ENCODE results near the gene INPP1. TPM values are rescaled to one million over a fixed set of nuclear protein-coding genes. Genes with fewer than 3 reads are reported as not detected.
A peak's percentile ranks its signal among the peaks of the same experiment; 100 is the strongest.
"Not testable (repeated sequence)": the region's sequence is repeated elsewhere in the genome, so short reads cannot be mapped to it uniquely, and the experiment has no call there.

Gene INPP1
- total and polyA plus RNA-seq, 9 donors, result 7.2 to 24.1 (median 19.1) TPM

DNA sequence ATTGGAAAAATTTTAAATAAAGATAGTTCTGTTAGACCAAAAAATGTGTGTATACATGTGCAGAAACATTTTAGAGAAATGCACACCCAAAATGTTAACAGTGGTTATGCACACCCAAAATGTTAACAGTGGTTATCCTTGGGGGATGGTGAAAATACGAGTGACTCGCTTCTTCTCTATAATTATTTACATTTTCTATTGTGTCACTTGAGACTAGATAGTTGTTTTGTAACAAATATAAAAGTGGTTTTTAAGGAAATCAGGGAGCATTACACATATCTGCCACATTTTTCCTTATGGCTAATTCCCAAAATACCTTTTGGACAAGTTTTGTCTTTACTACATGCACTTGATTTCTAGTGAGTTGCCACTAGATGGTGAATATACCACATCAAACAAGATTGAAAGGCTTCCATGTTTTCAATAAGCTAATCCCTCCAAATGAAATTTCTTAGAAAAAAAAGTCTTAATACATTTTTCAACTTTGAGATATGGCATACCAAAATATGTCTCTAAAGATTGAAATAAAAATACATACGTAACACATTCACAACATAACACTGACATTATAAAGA, 14.7 kb upstream of the INPP1 start:
- Histone ChIP-seq H3K4me1 (ENCODE audit: control insufficient read depth, insufficient read depth, low read length) (no peaks in the 10 kb centered on the region), H3K9me3 (replicated peaks; ENCODE audit: control insufficient read depth, low read depth, low read length) (no peaks in the 10 kb centered on the region), H3K4me3 (ENCODE audit: low read length) (no peak overlapping the region), H3K36me3 (ENCODE audit: control insufficient read depth, insufficient read depth, low read length) (no peaks in the 10 kb centered on the region), H3K27ac (ENCODE audit: low read length) (no peak overlapping the region), H3K27me3 (ENCODE audit: control insufficient read depth, insufficient read depth, low read length) (peaks cover 3% of the 10 kb centered on the region)
- DNase-seq, result peak; percentile 33
- no CpG with 5 or more reads among the region's 3 CpGs for WGBS (ENCODE audit: insufficient coverage)

GRCh38 chr2:190333395-190333794, 10.0 kb upstream of the INPP1 start:
- H3K36me3 ChIP-seq (ENCODE audit: control insufficient read depth, insufficient read depth, low read length), result no peaks in the 10 kb centered on the region
- no peaks in the 10 kb centered on the region for H3K27me3 ChIP-seq (ENCODE audit: control insufficient read depth, insufficient read depth, low read length)
- no peaks in the 10 kb centered on the region for H3K4me1 ChIP-seq (ENCODE audit: control insufficient read depth, insufficient read depth, low read length)
- H3K27ac ChIP-seq (ENCODE audit: low read length), result no peak overlapping the region
- no peak overlapping the region for H3K4me3 ChIP-seq (ENCODE audit: low read length)
- no peak for DNase-seq
- H3K9me3 ChIP-seq (replicated peaks; ENCODE audit: control insufficient read depth, low read depth, low read length), result no peaks in the 10 kb centered on the region
- WGBS (ENCODE audit: insufficient coverage), result no CpG with 5 or more reads among the region's 8 CpGs

DNA sequence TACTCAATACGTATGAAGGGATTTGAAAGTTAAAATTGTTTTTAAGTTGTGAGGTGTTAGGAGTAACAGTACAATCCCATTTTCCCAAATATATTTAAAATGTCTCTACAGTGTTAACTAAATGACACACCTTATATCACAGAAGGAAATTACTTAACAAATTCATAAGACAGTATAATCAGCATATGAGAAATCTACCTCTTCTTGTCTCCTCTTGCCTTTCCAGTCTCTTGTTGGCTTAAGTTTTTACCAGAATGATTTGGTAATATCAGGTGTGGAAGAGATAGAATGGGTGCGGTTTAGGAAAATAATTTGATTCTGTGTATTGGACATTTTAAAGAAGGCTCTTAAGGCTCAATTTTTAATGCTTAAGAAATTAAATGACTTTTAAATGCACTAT, 9.5 kb upstream of the INPP1 start:
- no peak for DNase-seq
- H3K27ac ChIP-seq (ENCODE audit: low read length), result peak overlapping the region; percentile 15
- no peaks in the 10 kb centered on the region for H3K27me3 ChIP-seq (ENCODE audit: control insufficient read depth, insufficient read depth, low read length)
- WGBS (ENCODE audit: insufficient coverage), result no CpG with 5 or more reads among the region's 2 CpGs
- no peaks in the 10 kb centered on the region for H3K9me3 ChIP-seq (replicated peaks; ENCODE audit: control insufficient read depth, low read depth, low read length)
- H3K36me3 ChIP-seq (ENCODE audit: control insufficient read depth, insufficient read depth, low read length), result no peaks in the 10 kb centered on the region
- H3K4me1 ChIP-seq (ENCODE audit: control insufficient read depth, insufficient read depth, low read length), result no peaks in the 10 kb centered on the region
- H3K4me3 ChIP-seq (ENCODE audit: low read length), result no peak overlapping the region

GRCh38 chr2:190334479-190335224, 8.7 kb upstream of the INPP1 start:
- peak overlapping the region; percentile 15 for H3K27ac ChIP-seq (ENCODE audit: low read length)
- 0% methylated on average over 1 of the region's 8 CpGs for WGBS (ENCODE audit: insufficient coverage)
- H3K27me3 ChIP-seq (ENCODE audit: control insufficient read depth, insufficient read depth, low read length), result no peaks in the 10 kb centered on the region
- H3K9me3 ChIP-seq (replicated peaks; ENCODE audit: control insufficient read depth, low read depth, low read length), result no peaks in the 10 kb centered on the region
- H3K4me1 ChIP-seq (ENCODE audit: control insufficient read depth, insufficient read depth, low read length), result no peaks in the 10 kb centered on the region
- DNase-seq, result peak; percentile 37
- no peaks in the 10 kb centered on the region for H3K36me3 ChIP-seq (ENCODE audit: control insufficient read depth, insufficient read depth, low read length)
- H3K4me3 ChIP-seq (ENCODE audit: low read length), result no peak overlapping the region

GRCh38 chr2:190335225-190335559, 8.2 kb upstream of the INPP1 start:
- Histone ChIP-seq H3K27ac (ENCODE audit: low read length) (no peak overlapping the region), H3K4me3 (ENCODE audit: low read length) (no peak overlapping the region), H3K9me3 (replicated peaks; ENCODE audit: control insufficient read depth, low read depth, low read length) (no peaks in the 10 kb centered on the region), H3K4me1 (ENCODE audit: control insufficient read depth, insufficient read depth, low read length) (no peaks in the 10 kb centered on the region), H3K36me3 (ENCODE audit: control insufficient read depth, insufficient read depth, low read length) (no peaks in the 10 kb centered on the region), H3K27me3 (ENCODE audit: control insufficient read depth, insufficient read depth, low read length) (no peaks in the 10 kb centered on the region)
- DNase-seq, result no peak

GRCh38 chr2:190335584-190335983, 7.8 kb upstream of the INPP1 start:
- 80% methylated on average over 1 of the region's 4 CpGs for WGBS (ENCODE audit: insufficient coverage)
- H3K27me3 ChIP-seq (ENCODE audit: control insufficient read depth, insufficient read depth, low read length); H3K27ac ChIP-seq (ENCODE audit: low read length); H3K9me3 ChIP-seq (replicated peaks; ENCODE audit: control insufficient read depth, low read depth, low read length); DNase-seq; H3K4me1 ChIP-seq (ENCODE audit: control insufficient read depth, insufficient read depth, low read length); H3K4me3 ChIP-seq (ENCODE audit: low read length); H3K36me3 ChIP-seq (ENCODE audit: control insufficient read depth, insufficient read depth, low read length): not testable (repeated sequence)

GRCh38 chr2:190336420-190336819, 7.0 kb upstream of the INPP1 start:
- no peak overlapping the region for H3K4me3 ChIP-seq (ENCODE audit: low read length)

DNA sequence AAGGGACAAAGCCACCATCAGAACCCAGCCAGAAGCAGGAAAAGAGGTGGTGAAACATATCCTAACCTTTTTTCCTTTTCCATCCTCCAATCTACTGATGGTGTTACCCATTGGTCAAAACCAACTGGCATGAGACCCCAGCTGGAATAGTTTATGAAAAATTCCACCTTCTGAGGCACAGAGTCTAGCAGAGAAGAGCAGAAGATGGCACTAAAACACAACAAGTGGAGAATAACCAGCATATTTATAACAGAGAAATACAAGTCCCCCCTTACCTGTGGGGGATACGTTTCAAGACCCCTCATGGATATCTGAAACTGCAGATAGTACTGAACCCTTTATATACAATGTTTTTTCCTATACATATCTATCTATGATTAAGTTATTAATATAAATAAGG, 4.9 kb upstream of the INPP1 start:
- Histone ChIP-seq H3K4me1 (ENCODE audit: control insufficient read depth, insufficient read depth, low read length) (peaks cover 9% of the 10 kb centered on the region), H3K4me3 (ENCODE audit: low read length) (no peak overlapping the region), H3K9me3 (replicated peaks; ENCODE audit: control insufficient read depth, low read depth, low read length) (no peaks in the 10 kb centered on the region), H3K36me3 (ENCODE audit: control insufficient read depth, insufficient read depth, low read length) (no peaks in the 10 kb centered on the region), H3K27ac (ENCODE audit: low read length) (no peak overlapping the region), H3K27me3 (ENCODE audit: control insufficient read depth, insufficient read depth, low read length) (no peaks in the 10 kb centered on the region)
- DNase-seq, result no peak
- WGBS (ENCODE audit: insufficient coverage), result no CpG with 5 or more reads among the region's 1 CpG

More at GRCh38 chr2:190336420-190336819, 7.0 kb upstream of the INPP1 start:
- Histone ChIP-seq H3K9me3 (replicated peaks; ENCODE audit: control insufficient read depth, low read depth, low read length) (no peaks in the 10 kb centered on the region), H3K27ac (ENCODE audit: low read length) (no peak overlapping the region), H3K4me1 (ENCODE audit: control insufficient read depth, insufficient read depth, low read length) (no peaks in the 10 kb centered on the region), H3K36me3 (ENCODE audit: control insufficient read depth, insufficient read depth, low read length) (no peaks in the 10 kb centered on the region), H3K27me3 (ENCODE audit: control insufficient read depth, insufficient read depth, low read length) (no peaks in the 10 kb centered on the region)
- no peak for DNase-seq
- no CpG with 5 or more reads among the region's 2 CpGs for WGBS (ENCODE audit: insufficient coverage)

GRCh38 chr2:190339394-190339793, 4.0 kb upstream of the INPP1 start:
- H3K36me3 ChIP-seq (ENCODE audit: control insufficient read depth, insufficient read depth, low read length), result no peaks in the 10 kb centered on the region
- no CpG with 5 or more reads among the region's 1 CpG for WGBS (ENCODE audit: insufficient coverage)
- H3K27me3 ChIP-seq (ENCODE audit: control insufficient read depth, insufficient read depth, low read length), result no peaks in the 10 kb centered on the region
- peaks cover 11% of the 10 kb centered on the region for H3K4me1 ChIP-seq (ENCODE audit: control insufficient read depth, insufficient read depth, low read length)
- H3K27ac ChIP-seq (ENCODE audit: low read length), result no peak overlapping the region
- H3K9me3 ChIP-seq (replicated peaks; ENCODE audit: control insufficient read depth, low read depth, low read length), result no peaks in the 10 kb centered on the region
- DNase-seq, result no peak
- no peak overlapping the region for H3K4me3 ChIP-seq (ENCODE audit: low read length)

DNA sequence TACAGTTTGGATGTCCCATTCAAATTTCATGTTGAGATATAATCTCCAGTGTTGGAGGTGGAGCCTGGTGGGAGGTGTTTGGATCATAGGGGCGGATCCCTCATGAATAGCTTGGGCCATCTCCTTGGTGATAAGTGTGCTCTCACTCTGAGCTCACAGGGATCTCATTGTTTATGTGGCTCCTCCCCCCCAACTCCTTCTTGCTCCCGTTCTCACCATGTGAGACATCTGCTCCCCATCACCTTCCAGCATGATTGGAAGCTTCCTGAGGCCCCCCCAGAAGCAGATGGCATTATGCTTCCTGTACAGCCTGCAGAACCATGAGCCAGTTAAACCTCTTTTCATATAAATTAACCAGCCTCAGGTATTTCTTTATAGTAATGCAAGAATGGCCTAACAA, 3.0 kb upstream of the INPP1 start:
- H3K9me3 ChIP-seq (replicated peaks; ENCODE audit: control insufficient read depth, low read depth, low read length), result no peaks in the 10 kb centered on the region
- H3K36me3 ChIP-seq (ENCODE audit: control insufficient read depth, insufficient read depth, low read length), result no peaks in the 10 kb centered on the region
- H3K4me1 ChIP-seq (ENCODE audit: control insufficient read depth, insufficient read depth, low read length), result peaks cover 13% of the 10 kb centered on the region
- H3K4me3 ChIP-seq (ENCODE audit: low read length), result no peak overlapping the region
- DNase-seq, result no peak
- no peak overlapping the region for H3K27ac ChIP-seq (ENCODE audit: low read length)
- H3K27me3 ChIP-seq (ENCODE audit: control insufficient read depth, insufficient read depth, low read length), result no peaks in the 10 kb centered on the region
- WGBS (ENCODE audit: insufficient coverage), result no CpG with 5 or more reads among the region's 2 CpGs

GRCh38 chr2:190342611-190343010, 778 bp upstream of the INPP1 start:
- Histone ChIP-seq H3K36me3 (ENCODE audit: control insufficient read depth, insufficient read depth, low read length) (no peaks in the 10 kb centered on the region), H3K4me3 (ENCODE audit: low read length) (no peak overlapping the region), H3K27ac (ENCODE audit: low read length) (peak overlapping the region; percentile 88), H3K4me1 (ENCODE audit: control insufficient read depth, insufficient read depth, low read length) (peaks cover 13% of the 10 kb centered on the region), H3K9me3 (replicated peaks; ENCODE audit: control insufficient read depth, low read depth, low read length) (no peaks in the 10 kb centered on the region), H3K27me3 (ENCODE audit: control insufficient read depth, insufficient read depth, low read length) (no peaks in the 10 kb centered on the region)
- 8% methylated on average over 4 of the region's 4 CpGs for WGBS (ENCODE audit: insufficient coverage)
- DNase-seq, result peak; percentile 84
